ENCODE results near the gene PRTN3. TPM values are rescaled to one million over a fixed set of nuclear protein-coding genes. Genes with fewer than 3 reads are reported as not detected.

The PRTN3 gene
- total RNA-seq, 1 experiment from 2014 or later: not detected

DNA sequence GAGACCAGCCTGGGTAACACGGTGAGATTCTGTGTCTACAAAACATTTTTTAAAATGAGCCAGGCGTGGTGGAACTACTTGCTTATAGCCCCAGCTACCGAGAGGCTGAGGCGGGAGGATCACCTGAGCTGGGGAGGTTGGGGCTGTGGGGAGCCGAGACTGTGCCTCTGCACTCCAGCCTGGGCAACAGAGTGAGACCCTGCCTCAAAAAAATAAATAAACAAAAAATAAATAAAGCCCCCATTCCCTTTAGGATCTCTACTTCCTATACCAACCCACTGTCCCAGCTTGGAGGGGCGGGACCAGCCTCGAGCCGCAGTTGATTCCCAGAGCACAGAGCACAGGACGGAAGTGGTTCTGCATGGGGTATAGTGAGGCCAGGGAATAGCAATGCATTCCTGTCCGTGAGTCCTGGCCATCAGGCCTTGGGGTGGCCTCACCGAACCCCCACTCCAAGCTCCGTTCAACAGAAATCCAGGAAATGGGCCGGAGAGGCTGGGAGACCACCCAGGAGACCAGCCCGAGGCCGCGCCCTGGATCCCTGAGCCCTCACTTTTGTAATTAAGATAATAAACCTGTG, 48.4 kb upstream of the PRTN3 start:
- TF ChIP-seq, protein P1, sequence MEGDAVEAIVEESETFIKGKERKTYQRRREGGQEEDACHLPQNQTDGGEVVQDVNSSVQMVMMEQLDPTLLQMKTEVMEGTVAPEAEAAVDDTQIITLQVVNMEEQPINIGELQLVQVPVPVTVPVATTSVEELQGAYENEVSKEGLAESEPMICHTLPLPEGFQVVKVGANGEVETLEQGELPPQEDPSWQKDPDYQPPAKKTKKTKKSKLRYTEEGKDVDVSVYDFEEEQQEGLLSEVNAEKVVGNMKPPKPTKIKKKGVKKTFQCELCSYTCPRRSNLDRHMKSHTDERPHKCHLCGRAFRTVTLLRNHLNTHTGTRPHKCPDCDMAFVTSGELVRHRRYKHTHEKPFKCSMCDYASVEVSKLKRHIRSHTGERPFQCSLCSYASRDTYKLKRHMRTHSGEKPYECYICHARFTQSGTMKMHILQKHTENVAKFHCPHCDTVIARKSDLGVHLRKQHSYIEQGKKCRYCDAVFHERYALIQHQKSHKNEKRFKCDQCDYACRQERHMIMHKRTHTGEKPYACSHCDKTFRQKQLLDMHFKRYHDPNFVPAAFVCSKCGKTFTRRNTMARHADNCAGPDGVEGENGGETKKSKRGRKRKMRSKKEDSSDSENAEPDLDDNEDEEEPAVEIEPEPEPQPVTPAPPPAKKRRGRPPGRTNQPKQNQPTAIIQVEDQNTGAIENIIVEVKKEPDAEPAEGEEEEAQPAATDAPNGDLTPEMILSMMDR (IDR thresholded peaks at IDR 0.05; ENCODE audit: unreplicated experiment): no peak
- CTCF ChIA-PET: interaction anchor here (0.5 to 0.6 kb wide), 4 partner anchors 16 to 170 kb away, joined by 3 read pairs; no protein-coding TSS in a partner anchor

DNA sequence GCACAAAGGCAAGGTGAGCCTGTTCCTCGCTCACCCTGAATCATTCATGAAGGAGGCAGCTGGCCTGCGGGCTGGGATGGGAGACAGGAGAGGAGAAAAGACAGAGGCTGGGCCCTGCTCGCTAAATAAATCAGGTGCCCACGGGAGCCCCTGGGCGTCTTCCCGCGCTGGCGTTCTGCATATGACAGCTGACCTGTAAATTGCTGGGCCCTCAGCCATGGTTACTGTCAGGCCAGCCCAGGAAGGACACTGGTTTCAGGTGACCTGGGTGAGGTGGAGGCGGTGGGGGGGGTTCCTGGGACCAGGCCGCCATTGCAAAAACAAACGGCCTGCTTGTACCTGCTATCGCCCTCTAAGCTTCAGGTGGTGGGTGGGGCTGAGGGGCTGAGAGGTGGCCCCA, 47.0 kb upstream of the PRTN3 start:
- Mint-ChIP-seq H3K9me3 (ENCODE audit: unreplicated experiment) (no peaks in the 10 kb centered on the region), H3K27me3 (ENCODE audit: insufficient read depth, unreplicated experiment) (no peaks in the 10 kb centered on the region), H3K4me3 (ENCODE audit: unreplicated experiment) (no peak overlapping the region), H3K27ac (ENCODE audit: low read depth, unreplicated experiment) (no peak overlapping the region), H3K4me1 (ENCODE audit: insufficient read depth, unreplicated experiment) (peaks cover 12% of the 10 kb centered on the region), H3K36me3 (ENCODE audit: insufficient read depth, unreplicated experiment) (peaks cover 3% of the 10 kb centered on the region)
- intact Hi-C loops (cut with micrococcal nuclease): no loop called here
- DNase-seq (ENCODE audit: unreplicated experiment): no peak
- TF ChIP-seq, protein P1 (IDR thresholded peaks at IDR 0.05; ENCODE audit: unreplicated experiment): no peak
- ChIA-PET POLR2A (no interaction called here), CTCF (interaction anchor here (0.7 kb wide), 1 partner anchor 243 kb away, joined by 3 read pairs; no protein-coding TSS in a partner anchor)
- no TSS peak for BruUV-seq (replicated peaks)

More for the DNA sequence above, 48.4 kb upstream of the PRTN3 start:
- Mint-ChIP-seq H3K9me3 (ENCODE audit: unreplicated experiment) (no peaks in the 10 kb centered on the region), H3K4me1 (ENCODE audit: insufficient read depth, unreplicated experiment) (peaks cover 12% of the 10 kb centered on the region), H3K27ac (ENCODE audit: low read depth, unreplicated experiment) (no peak overlapping the region), H3K36me3 (ENCODE audit: insufficient read depth, unreplicated experiment) (no peaks in the 10 kb centered on the region), H3K4me3 (ENCODE audit: unreplicated experiment) (no peak overlapping the region), H3K27me3 (ENCODE audit: insufficient read depth, unreplicated experiment) (no peaks in the 10 kb centered on the region)
- POLR2A ChIA-PET: no interaction called here
- no TSS peak for BruUV-seq (replicated peaks)
- no peak for DNase-seq (ENCODE audit: unreplicated experiment)
- intact Hi-C loops (cut with micrococcal nuclease): no loop called here

DNA sequence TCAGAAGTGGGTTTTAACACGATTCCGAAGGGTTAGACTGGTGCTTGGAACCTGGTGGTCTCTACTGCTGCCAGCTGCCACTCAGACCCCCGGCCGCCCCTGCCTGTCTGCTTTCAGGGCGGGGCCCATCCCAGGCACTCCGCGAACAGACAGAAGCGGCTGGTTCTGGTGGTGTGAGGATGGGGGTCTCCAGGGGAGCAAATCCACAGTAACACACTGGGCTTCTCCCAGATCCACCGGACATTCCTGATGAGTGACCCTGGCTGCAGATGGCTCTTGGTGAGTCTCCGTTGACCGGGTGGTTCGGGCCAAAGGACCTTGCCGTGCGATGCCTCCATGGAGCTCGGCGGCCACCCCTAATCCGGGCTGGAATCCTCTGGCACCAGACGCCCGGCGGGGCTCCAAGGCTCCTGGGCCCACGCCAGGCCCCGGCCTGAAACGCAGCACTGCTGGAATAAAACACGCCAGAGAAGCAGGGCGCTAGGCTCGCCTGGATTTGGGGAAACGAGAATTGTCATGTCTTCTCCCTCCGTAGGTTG, 45.7 kb upstream of the PRTN3 start:
- Mint-ChIP-seq H3K27ac (ENCODE audit: low read depth, unreplicated experiment) (no peak overlapping the region), H3K4me3 (ENCODE audit: unreplicated experiment) (no peak overlapping the region), H3K9me3 (ENCODE audit: unreplicated experiment) (no peaks in the 10 kb centered on the region), H3K4me1 (ENCODE audit: insufficient read depth, unreplicated experiment) (peaks cover 11% of the 10 kb centered on the region), H3K27me3 (ENCODE audit: insufficient read depth, unreplicated experiment) (no peaks in the 10 kb centered on the region), H3K36me3 (ENCODE audit: insufficient read depth, unreplicated experiment) (peaks cover 17% of the 10 kb centered on the region)
- intact Hi-C loops (cut with micrococcal nuclease): no loop called here
- TF ChIP-seq, protein P1 (IDR thresholded peaks at IDR 0.05; ENCODE audit: unreplicated experiment): no peak
- no peak for DNase-seq (ENCODE audit: unreplicated experiment)
- POLR2A ChIA-PET: no interaction called here
- CTCF ChIA-PET: interaction anchor here (1.2 to 1.9 kb wide), 2 partner anchors 11 to 25 kb away, joined by 5 to 10 read pairs; no protein-coding TSS in a partner anchor
- no TSS peak for BruUV-seq (replicated peaks)

DNA sequence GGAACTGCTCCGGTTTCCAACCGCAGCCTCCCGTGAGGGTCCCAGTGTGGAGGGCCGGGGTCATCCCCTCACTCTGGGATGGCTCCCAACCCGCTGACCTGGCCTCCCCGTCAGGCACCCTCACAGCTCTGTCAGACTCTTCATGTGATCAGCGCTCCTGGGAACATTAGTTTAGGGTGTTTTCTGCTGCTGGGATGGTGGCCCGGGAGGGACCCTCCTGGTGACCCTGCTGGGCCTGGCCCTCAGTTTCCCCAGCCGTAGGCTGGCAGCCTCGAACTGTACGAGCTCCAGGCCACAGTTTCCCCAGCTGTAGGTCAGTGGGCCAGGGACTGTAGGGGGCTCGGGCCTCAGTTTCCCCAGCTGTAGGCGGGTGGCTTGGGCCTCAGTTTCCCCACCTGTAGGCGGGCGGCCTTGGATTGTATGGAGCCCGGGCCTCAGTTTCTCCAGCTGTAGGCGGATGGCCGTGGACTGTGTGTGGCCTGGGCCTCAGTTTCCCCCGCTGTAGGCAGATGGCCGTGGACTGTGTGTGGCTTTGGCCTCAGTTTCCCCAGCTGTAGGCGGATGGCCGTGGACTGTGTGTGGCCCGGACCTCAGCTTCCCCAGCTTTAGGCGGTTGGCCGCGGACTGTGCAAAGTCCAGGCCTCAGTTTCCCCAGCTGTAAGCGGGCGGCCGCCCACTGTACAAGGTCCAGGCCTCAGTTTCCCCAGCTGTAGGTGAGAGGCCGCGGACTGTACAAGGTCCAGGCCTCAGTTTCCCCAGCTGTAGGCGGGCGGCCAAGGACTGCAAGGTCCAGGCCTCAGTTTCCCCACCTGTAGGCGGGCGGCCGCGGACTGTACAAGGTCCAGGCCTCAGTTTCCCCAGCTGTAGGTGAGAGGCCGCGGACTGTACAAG, 44.9 kb upstream of the PRTN3 start:
- intact Hi-C loops (cut with micrococcal nuclease): no loop called here
- Mint-ChIP-seq H3K9me3 (ENCODE audit: unreplicated experiment) (no peaks in the 10 kb centered on the region), H3K27ac (ENCODE audit: low read depth, unreplicated experiment) (peak overlapping the region; percentile 90), H3K4me1 (ENCODE audit: insufficient read depth, unreplicated experiment) (peaks cover 17% of the 10 kb centered on the region), H3K4me3 (ENCODE audit: unreplicated experiment) (peak overlapping the region; percentile 91), H3K36me3 (ENCODE audit: insufficient read depth, unreplicated experiment) (peaks cover 25% of the 10 kb centered on the region), H3K27me3 (ENCODE audit: insufficient read depth, unreplicated experiment) (no peaks in the 10 kb centered on the region)
- no peak for DNase-seq (ENCODE audit: unreplicated experiment)
- TF ChIP-seq, protein P1 (IDR thresholded peaks at IDR 0.05; ENCODE audit: unreplicated experiment): no peak
- ChIA-PET CTCF (interaction anchor here (0.6 to 1.9 kb wide), 3 partner anchors 12 to 28 kb away, joined by 3 to 10 read pairs (median 5); no protein-coding TSS in a partner anchor), POLR2A (interaction anchor here (0.5 to 1.8 kb wide), 8 partner anchors 10 to 676 kb away, joined by 3 to 16 read pairs (median 4); partner anchors contain the start of genes MED16 and RNU6-9)
- no TSS peak for BruUV-seq (replicated peaks)
